B cell (primary cell): ENCODE results near the gene C2orf42. TPM values are rescaled to one million over a fixed set of nuclear protein-coding genes. Genes with fewer than 3 reads are reported as not detected.

Experiments used
- ATAC-seq: fragments of 200-7000 bp; cut with Tn5 transposase; one replicate; pipeline ENCODE4 v1.10.0; 2021; ENCODE audit warnings: low read depth, mild to moderate bottlenecking, moderate number of reproducible peaks, moderate library complexity
- CTCF ChIA-PET: fragments of 350-600 bp; sonication (Branson Sonifier 250); formaldehyde crosslinking; loops from one replicate; lab custom pipeline; 2021; ENCODE audit warnings: antibody characterized with exemption, inconsistent platforms; lab: Charles Lee
- POLR2A ChIA-PET: fragments of 350-600 bp; sonication (Branson Sonifier 250); formaldehyde crosslinking; loops from one replicate; lab custom pipeline; 2021; ENCODE audit warnings: antibody characterized with exemption; lab: Charles Lee
- DNase-seq: peaks from one replicate; pipeline ENCODE4 v3.0.0; 2013
- H2AFZ ChIP-seq: 2 replicates; pipeline ENCODE4 v1.6.1; 2012; ENCODE audit warnings: mild to moderate bottlenecking, low read depth, low read length; ENCODE audit not compliant: insufficient read depth, poor library complexity, severe bottlenecking
- H3K27ac ChIP-seq, 2 donors: 1 replicate in 1 of 2; 2 replicates in 1 of 2; pipeline ENCODE4 v1.5.1; 2012 to 2013; ENCODE audit warnings: low read length in 2 of 2, mild to moderate bottlenecking in 2 of 2, moderate library complexity in 1 of 2
- H3K27me3 ChIP-seq, 4 experiments: fragments of 200-600 bp in 1 of 4; sonication (generic) in 1 of 4; replicated peaks in 1 of 4; 1 replicate in 2 of 4; 2 replicates in 2 of 4; pipeline versions ENCODE4 v1.6.1 to v1.7.0; 2013 to 2016; ENCODE audit warnings: low read length in 3 of 4, mild to moderate bottlenecking in 2 of 4, mixed read lengths in 1 of 4, moderate library complexity in 1 of 4; ENCODE audit not compliant: insufficient read depth in 4 of 4, control insufficient read depth in 3 of 4; ENCODE audit errors: control extremely low read depth in 1 of 4
- H3K36me3 ChIP-seq, 2 experiments: replicated peaks in 1 of 2; 1 replicate in 1 of 2; 2 replicates in 1 of 2; pipeline versions ENCODE4 v1.6.1 to v1.7.1; 2013; ENCODE audit warnings: low read length in 1 of 2; ENCODE audit not compliant: insufficient read depth in 2 of 2, control insufficient read depth in 1 of 2; ENCODE audit errors: control extremely low read depth in 1 of 2, extremely low read depth in 1 of 2
- H3K4me1 ChIP-seq, 2 donors: fragments of 200-600 bp in 1 of 2; sonication (generic) in 1 of 2; 1 replicate in 1 of 2; 2 replicates in 1 of 2; pipeline versions ENCODE4 v1.5.1 to v1.6.1; 2013 to 2017; ENCODE audit warnings: low read length in 2 of 2; ENCODE audit not compliant: control insufficient read depth in 2 of 2, insufficient read depth in 2 of 2
- H3K4me2 ChIP-seq: replicated peaks from 2 replicates; pipeline ENCODE3; 2012; ENCODE audit warnings: mild to moderate bottlenecking, low read depth, low read length; ENCODE audit not compliant: poor library complexity, severe bottlenecking
- H3K4me3 ChIP-seq, 5 experiments: fragments of 200-600 bp in 1 of 5; sonication (generic) in 1 of 5; 1 replicate in 3 of 5; 2 replicates in 2 of 5; pipeline versions ENCODE4 v1.5.1 to v1.7.0; 2011 to 2016; ENCODE audit warnings: low read length in 4 of 5, mild to moderate bottlenecking in 4 of 5, low read depth in 2 of 5, control low read depth in 1 of 5, moderate library complexity in 1 of 5; ENCODE audit not compliant: insufficient read depth in 1 of 5; ENCODE audit errors: control extremely low read depth in 1 of 5, extremely low read depth in 1 of 5
- H3K79me2 ChIP-seq: fragments of 200-600 bp; sonication (generic); one replicate; pipeline ENCODE4 v1.6.0; 2016; ENCODE audit warnings: low read length; ENCODE audit not compliant: control insufficient read depth, insufficient read depth
- H3K9ac ChIP-seq: fragments of 200-600 bp; sonication (generic); 2 replicates; pipeline ENCODE4 v1.6.1; 2017; ENCODE audit warnings: mild to moderate bottlenecking, low read length, moderate library complexity
- H3K9me3 ChIP-seq, 3 donors: one replicate each; pipeline versions ENCODE4 v1.6.1 to v1.7.1; 2013; ENCODE audit warnings: low read length in 2 of 3; ENCODE audit not compliant: control insufficient read depth in 2 of 3, insufficient read depth in 1 of 3; ENCODE audit errors: control extremely low read depth in 1 of 3
- H4K20me1 ChIP-seq: 2 replicates; pipeline ENCODE4 v1.6.0; 2012; ENCODE audit warnings: mild to moderate bottlenecking, low read length; ENCODE audit not compliant: insufficient read depth, control insufficient read depth, poor library complexity, severe bottlenecking
- H3K27ac Mint-ChIP-seq: one replicate; pipeline ENCODE4 v1.8.0; 2021; ENCODE audit warnings: mixed read lengths
- H3K27me3 Mint-ChIP-seq: one replicate; pipeline ENCODE4 v1.8.0; 2021; ENCODE audit warnings: mixed read lengths
- H3K4me1 Mint-ChIP-seq: one replicate; pipeline ENCODE4 v1.8.0; 2021; ENCODE audit warnings: mixed read lengths
- H3K4me3 Mint-ChIP-seq: one replicate; pipeline ENCODE4 v1.8.0; 2021; ENCODE audit warnings: mixed read lengths
- H3K9me3 Mint-ChIP-seq: one replicate; pipeline ENCODE4 v1.8.0; 2022; ENCODE audit warnings: mixed read lengths; ENCODE audit not compliant: insufficient read depth
- CTCF ChIP-seq: fragments of 200-600 bp; IDR thresholded peaks from one replicate; pipeline ENCODE4 v1.8.0; 2022; ENCODE audit warnings: antibody characterized with exemption, mild to moderate bottlenecking
- EZH2 ChIP-seq: IDR thresholded peaks from 2 replicates; pipeline ENCODE4 v1.6.1; 2012; ENCODE audit warnings: borderline replicate concordance, low read depth, mild to moderate bottlenecking, moderate library complexity, low read length; ENCODE audit not compliant: insufficient read depth, poor library complexity, severe bottlenecking
- WGBS: methylation state at CpG from one replicate; pipeline ENCODE4 v1.1.5; 2013; ENCODE audit warnings: missing lambda C conversion rate; ENCODE audit not compliant: insufficient coverage; 5-methylcytosine and 5-hydroxymethylcytosine counted together
- intact Hi-C: fragments of 100-400 bp; cut with micrococcal nuclease; formaldehyde crosslinking; loops from one replicate; pipeline ENCODE4 v1.10.0; 2022
- polyA plus RNA-seq: library from polyadenylated mRNA; depleted of rRNA; stranded (reverse); fragments of >200 nt; gene quantifications from 2 replicates; pipeline ENCODE4 v1.2.3, GENCODE V29; 2012
- total RNA-seq, 2 donors: library from RNA; stranded (reverse); fragments of 120-200 nt in 1 of 2; gene quantifications; 1 replicate in 1 of 2; 2 replicates in 1 of 2; pipeline versions ENCODE4 v1.2.3 to v1.2.4, GENCODE V29; 2013 to 2022

C2orf42 gene
- total and polyA plus RNA-seq, 2 donors (not counting 1 experiment from before 2014, with no cell fraction given) = 13.0 to 42.9 TPM

GRCh38 chr2:70133127-70133452, 57.7 kb downstream of the C2orf42 start:
- H3K4me3 Mint-ChIP-seq = peak overlapping the region; percentile 87
- H3K4me3 ChIP-seq = peak overlapping the region in 4 of 5 experiments; percentile 35 to 62 (median 56)
- no peaks in the 10 kb centered on the region for H4K20me1 ChIP-seq
- peak overlapping the region; percentile 80 to 87 for H3K27ac ChIP-seq
- H3K27ac Mint-ChIP-seq = peak overlapping the region; percentile 96
- no peaks in the 10 kb centered on the region for H3K27me3 Mint-ChIP-seq
- no peak for ATAC-seq
- H3K79me2 ChIP-seq = peaks cover 35% of the 10 kb centered on the region
- no peaks in the 10 kb centered on the region for H3K9me3 ChIP-seq
- ChIA-PET POLR2A (interaction anchor here (0.7 to 5.8 kb wide), 9 partner anchors 9 to 220 kb away, joined by 7 to 107 read pairs (median 28); partner anchors contain the start of gene PCBP1), CTCF (interaction anchor here (0.7 to 4.4 kb wide), 10 partner anchors 8 to 220 kb away, joined by 3 to 41 read pairs (median 14); partner anchors contain the start of genes MXD1 and PCBP1)
- no CpG with 5 or more reads among the region's 1 CpG for WGBS
- H3K4me1 Mint-ChIP-seq = peaks cover 59% of the 10 kb centered on the region
- no peaks in the 10 kb centered on the region for H3K27me3 ChIP-seq
- TF ChIP-seq CTCF (no peak), EZH2 (no peak)
- no peaks in the 10 kb centered on the region for H3K36me3 ChIP-seq
- peaks cover 48 to 60% of the 10 kb centered on the region in 2 donors for H3K4me1 ChIP-seq
- DNase-seq = no peak
- no peaks in the 10 kb centered on the region for H3K9me3 Mint-ChIP-seq
- H3K4me2 ChIP-seq = peak overlapping the region; percentile 71
- intact Hi-C loops = loop anchor here (1.0 to 2.0 kb wide), 2 partner anchors 8 to 46 kb away; partner anchors contain the start of gene PCBP1
- H3K9ac ChIP-seq = peak overlapping the region; percentile 59
- peak overlapping the region; percentile 84 for H2AFZ ChIP-seq
